Glutamatergic neuron (in vitro differentiated cells): ENCODE data around the gene ESPNL. TPM values are rescaled to one million over a fixed set of nuclear protein-coding genes. Genes with fewer than 3 reads are reported as not detected.
A peak's percentile ranks its signal among the peaks of the same experiment; 100 is the strongest.

Source experiments
- DNase-seq: peaks from one replicate; pipeline ENCODE4 v3.0.0; 2022
- H3K27ac Mint-ChIP-seq: one replicate; pipeline ENCODE4 v1.8.0; 2020; ENCODE audit warnings: mild to moderate bottlenecking, mixed read lengths, inconsistent platforms; ENCODE audit not compliant: unreplicated experiment
- H3K27me3 Mint-ChIP-seq: one replicate; pipeline ENCODE4 v1.8.0; 2020; ENCODE audit warnings: mild to moderate bottlenecking, moderate library complexity, mixed read lengths, inconsistent platforms; ENCODE audit not compliant: unreplicated experiment
- H3K36me3 Mint-ChIP-seq: one replicate; pipeline ENCODE4 v1.8.0; 2020; ENCODE audit warnings: mild to moderate bottlenecking, mixed read lengths, inconsistent platforms; ENCODE audit not compliant: unreplicated experiment
- H3K4me1 Mint-ChIP-seq: one replicate; pipeline ENCODE4 v1.8.0; 2020; ENCODE audit warnings: mild to moderate bottlenecking, low read depth, mixed read lengths, inconsistent platforms; ENCODE audit not compliant: unreplicated experiment
- H3K4me3 Mint-ChIP-seq: one replicate; pipeline ENCODE4 v1.8.0; 2020; ENCODE audit warnings: mild to moderate bottlenecking, mixed read lengths, inconsistent platforms; ENCODE audit not compliant: unreplicated experiment
- H3K9me3 Mint-ChIP-seq: one replicate; pipeline ENCODE4 v1.8.0; 2020; ENCODE audit warnings: mild to moderate bottlenecking, moderate library complexity, mixed read lengths, inconsistent platforms; ENCODE audit not compliant: unreplicated experiment
- CTCF ChIP-seq: fragments of 200-600 bp; sonication (generic); IDR thresholded peaks from one replicate; pipeline ENCODE4 v1.5.0; 2021; ENCODE audit not compliant: partially characterized antibody, unreplicated experiment
- total RNA-seq: library from RNA; stranded (reverse); fragmentation: NEBNext Ultra II Directional; extraction: Animal tissue kit (Norgen Biotek cat#: 25700); gene quantifications from one replicate; pipeline ENCODE4 v1.2.1, GENCODE V29; 2021; ENCODE audit not compliant: unreplicated experiment

The ESPNL gene
- total RNA-seq, 1 donor from 2014 or later, result 0.81 TPM

- DNase-seq, result no peak
- H3K36me3 Mint-ChIP-seq, result no peaks in the 10 kb centered on the region
- H3K4me3 Mint-ChIP-seq, result no peak overlapping the region
- peaks cover 1% of the 10 kb centered on the region for H3K9me3 Mint-ChIP-seq
- no peak for TF ChIP-seq CTCF
- peak overlapping the region; percentile 62 for H3K27ac Mint-ChIP-seq
- H3K27me3 Mint-ChIP-seq, result peaks cover 2% of the 10 kb centered on the region
- H3K4me1 Mint-ChIP-seq, result peaks cover 8% of the 10 kb centered on the region
Observed at GRCh38 chr2:238102865-238103264, 2.7 kb downstream of the ESPNL start.

- peaks cover 15% of the 10 kb centered on the region for H3K4me1 Mint-ChIP-seq
- no peak for DNase-seq
- H3K27ac Mint-ChIP-seq, result peak overlapping the region; percentile 17
- H3K27me3 Mint-ChIP-seq, result peaks cover 6% of the 10 kb centered on the region
- no peak overlapping the region for H3K4me3 Mint-ChIP-seq
- peaks cover 1% of the 10 kb centered on the region for H3K9me3 Mint-ChIP-seq
- no peaks in the 10 kb centered on the region for H3K36me3 Mint-ChIP-seq
- TF ChIP-seq CTCF, result no peak
Observed at GRCh38 chr2:238103465-238104225, 3.5 kb downstream of the ESPNL start.

- Mint-ChIP-seq H3K9me3 (peaks cover 2% of the 10 kb centered on the region), H3K36me3 (no peaks in the 10 kb centered on the region), H3K4me1 (peaks cover 15% of the 10 kb centered on the region), H3K27ac (no peak overlapping the region), H3K4me3 (no peak overlapping the region), H3K27me3 (peaks cover 8% of the 10 kb centered on the region)
- DNase-seq, result no peak
- no peak for TF ChIP-seq CTCF
Observed at GRCh38 chr2:238104226-238104690, 4.1 kb downstream of the ESPNL start.

- H3K4me3 Mint-ChIP-seq, result no peak overlapping the region
- H3K36me3 Mint-ChIP-seq, result no peaks in the 10 kb centered on the region
- peaks cover 15% of the 10 kb centered on the region for H3K4me1 Mint-ChIP-seq
- DNase-seq, result no peak
- peaks cover 6% of the 10 kb centered on the region for H3K9me3 Mint-ChIP-seq
- no peak for TF ChIP-seq CTCF
- H3K27me3 Mint-ChIP-seq, result peaks cover 10% of the 10 kb centered on the region
- H3K27ac Mint-ChIP-seq, result no peak overlapping the region
Observed at GRCh38 chr2:238104691-238105371, 4.7 kb downstream of the ESPNL start.
